Lower leg skin (tissue), 4 donors: Measurements from ENCODE around the gene SLC26A9. TPM values are rescaled to one million over a fixed set of nuclear protein-coding genes. Genes with fewer than 3 reads are reported as not detected.

Source experiments
- DNase-seq, 2 donors: peaks; one replicate each; pipeline ENCODE4 v3.0.0-alpha.2; 2019; ENCODE audit warnings: low spot score in 2 of 2
- H3K4me3 ChIP-seq: fragments of 200-600 bp; sonication (generic); 2 replicates; pipeline ENCODE4 v1.5.1; 2017; ENCODE audit warnings: mild to moderate bottlenecking, low read depth; ENCODE audit not compliant: poor library complexity, severe bottlenecking
- CTCF ChIP-seq, 3 donors: fragments of 450-650 bp; IDR thresholded peaks; one replicate each; pipeline ENCODE4 v1.5.1; 2016; ENCODE audit warnings: antibody characterized with exemption in 3 of 3, mild to moderate bottlenecking in 3 of 3, moderate library complexity in 2 of 3
- POLR2A ChIP-seq, 2 donors: fragments of 450-650 bp; IDR thresholded peaks; one replicate each; pipeline ENCODE4 v1.6.1; 2016 to 2017; ENCODE audit warnings: antibody characterized with exemption in 2 of 2, mild to moderate bottlenecking in 1 of 2, moderate library complexity in 1 of 2
- WGBS, 2 donors: methylation state at CpG; one replicate each; pipeline ENCODE4 v1.1.5; 2018; 5-methylcytosine and 5-hydroxymethylcytosine counted together
- intact Hi-C: fragments of 100-400 bp; cut with DNase I; formaldehyde crosslinking; loops from one replicate; pipeline ENCODE4 v1.15.0; 2023; ENCODE audit warnings: low total_unique reads
- total RNA-seq, 4 donors: library from RNA; depleted of rRNA; stranded (reverse); fragments of >200 nt; gene quantifications; one replicate each; pipeline ENCODE4 v1.1.0, GENCODE V29; 2016

Gene SLC26A9
- total RNA-seq, 4 donors from 2014 or later, result 2.7 to 14.8 (median 5.4) TPM

- 68 to 78% methylated on average over 3 to 4 of the region's 4 CpGs for WGBS, 2 donors
- no peak for TF ChIP-seq CTCF (IDR thresholded peaks at IDR 0.05)
- no peak for TF ChIP-seq POLR2A (IDR thresholded peaks at IDR 0.05)
- intact Hi-C loops, result loop anchor here (2.0 to 5.0 kb wide), 2 partner anchors 57 to 184 kb away; no protein-coding TSS in a partner anchor
- H3K4me3 ChIP-seq, result no peak overlapping the region
- DNase-seq, result no peak
These were observed 32.8 kb upstream of the SLC26A9 start for GRCh38 chr1:205976036-205976435.

- no peak overlapping the region for H3K4me3 ChIP-seq
- intact Hi-C loops, result loop anchor here (5.0 kb wide), 1 partner anchor 183 kb away; no protein-coding TSS in a partner anchor
- WGBS, 2 donors, result 44 to 52% methylated on average over 12 to 15 of the region's 15 CpGs
- no peak for DNase-seq
- TF ChIP-seq POLR2A (IDR thresholded peaks at IDR 0.05) (no peak), CTCF (IDR thresholded peaks at IDR 0.05) (no peak)
These were observed 32.2 kb upstream of the SLC26A9 start for GRCh38 chr1:205975387-205975998.

- intact Hi-C loops, result loop anchor here (5.0 kb wide), 1 partner anchor 182 kb away; no protein-coding TSS in a partner anchor
- 60 to 70% methylated on average over 3 of the region's 3 CpGs for WGBS, 2 donors
- TF ChIP-seq POLR2A (IDR thresholded peaks at IDR 0.05) (no peak), CTCF (IDR thresholded peaks at IDR 0.05) (peak in 1 of 3 donors; percentile 5)
- no peak overlapping the region for H3K4me3 ChIP-seq
- no peak for DNase-seq
These were observed 31.5 kb upstream of the SLC26A9 start for GRCh38 chr1:205974712-205975111.

GRCh38 chr1:205973377-205974232 is 30.3 kb upstream of the SLC26A9 start:
- no peak overlapping the region for H3K4me3 ChIP-seq
- WGBS, 2 donors, result 92 to 93% methylated on average over 8 of the region's 8 CpGs
- DNase-seq, result no peak
- no peak for TF ChIP-seq CTCF (IDR thresholded peaks at IDR 0.05)
- TF ChIP-seq POLR2A (IDR thresholded peaks at IDR 0.05), result no peak
- intact Hi-C loops, result no loop called here

- intact Hi-C loops, result no loop called here
- DNase-seq, result no peak
- no peak overlapping the region for H3K4me3 ChIP-seq
- TF ChIP-seq POLR2A (IDR thresholded peaks at IDR 0.05) (no peak), CTCF (IDR thresholded peaks at IDR 0.05) (no peak)
- 73 to 75% methylated on average over 11 of the region's 11 CpGs for WGBS, 2 donors
These were observed 29.4 kb upstream of the SLC26A9 start for GRCh38 chr1:205972491-205973168.
